ENCODE results near the gene ZSCAN10. TPM values are rescaled to one million over a fixed set of nuclear protein-coding genes. Genes with fewer than 3 reads are reported as not detected.
"Not testable (repeated sequence)": the region's sequence is repeated elsewhere in the genome, so short reads cannot be mapped to it uniquely, and the experiment has no call there.

ZSCAN10 gene
- total RNA-seq, 3 donors from 2014 or later, result 0.11 TPM; not detected in 1

DNA sequence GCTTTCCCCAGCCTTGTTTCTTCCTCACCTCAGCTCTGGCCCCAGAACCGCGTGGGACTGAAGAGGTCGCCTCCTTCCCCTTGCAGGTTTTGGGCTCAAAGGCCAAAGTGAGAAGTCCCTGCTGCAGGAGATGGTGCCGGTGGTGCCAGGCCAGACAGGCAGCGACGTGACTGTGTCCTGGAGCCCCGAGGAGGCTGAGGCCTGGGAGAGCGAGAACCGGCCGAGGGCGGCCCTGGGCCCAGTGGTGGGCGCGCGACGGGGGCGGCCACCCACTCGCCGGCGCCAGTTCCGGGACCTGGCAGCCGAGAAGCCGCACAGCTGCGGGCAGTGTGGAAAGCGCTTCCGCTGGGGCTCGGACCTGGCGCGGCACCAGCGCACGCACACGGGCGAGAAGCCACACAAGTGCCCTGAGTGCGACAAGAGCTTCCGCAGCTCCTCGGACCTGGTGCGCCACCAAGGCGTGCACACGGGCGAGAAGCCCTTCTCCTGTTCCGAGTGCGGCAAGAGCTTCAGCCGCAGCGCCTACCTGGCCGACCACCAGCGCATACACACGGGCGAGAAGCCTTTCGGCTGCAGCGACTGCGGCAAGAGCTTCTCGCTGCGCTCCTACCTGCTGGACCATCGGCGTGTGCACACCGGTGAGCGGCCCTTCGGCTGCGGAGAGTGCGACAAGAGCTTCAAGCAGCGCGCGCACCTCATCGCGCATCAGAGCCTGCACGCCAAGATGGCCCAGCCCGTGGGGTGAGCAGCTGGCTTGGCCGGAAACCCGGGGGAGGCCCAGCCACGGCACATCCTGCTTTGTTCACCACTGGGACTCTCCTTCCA, 41.7 kb upstream of the ZSCAN10 start:
- Mint-ChIP-seq H3K36me3 (ENCODE audit: insufficient read depth) (peaks cover 16% of the 10 kb centered on the region), H3K4me3 (no peak overlapping the region), H3K4me1 (ENCODE audit: low read depth) (peaks cover 5% of the 10 kb centered on the region), H3K27me3 (ENCODE audit: low read depth) (no peaks in the 10 kb centered on the region), H3K9me3 (no peaks in the 10 kb centered on the region)
- DNase-seq (no peak), ATAC-seq (no peak)

DNA sequence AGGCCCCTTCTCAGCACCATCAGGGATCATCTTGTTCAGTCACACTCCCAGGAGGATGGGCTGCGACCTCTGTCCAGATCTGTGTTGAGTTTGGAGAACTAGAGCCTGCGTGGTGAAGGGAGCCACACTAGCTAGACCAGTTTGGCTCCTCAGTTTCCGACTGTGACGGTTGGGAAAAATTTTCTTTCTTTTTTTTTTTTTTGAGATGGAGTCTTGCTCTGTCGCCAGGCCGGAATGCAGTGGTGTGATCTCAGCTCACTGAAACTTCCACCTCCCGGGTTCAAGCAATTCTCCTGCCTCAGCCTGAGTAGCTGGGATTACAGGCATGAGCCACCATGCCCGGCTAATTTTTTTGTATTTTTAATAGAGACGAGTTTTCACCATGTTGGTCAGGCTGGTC, 40.5 kb upstream of the ZSCAN10 start:
- ATAC-seq; H3K27me3 Mint-ChIP-seq (ENCODE audit: low read depth); H3K4me3 Mint-ChIP-seq; DNase-seq; H3K9me3 Mint-ChIP-seq; H3K4me1 Mint-ChIP-seq (ENCODE audit: low read depth): not testable (repeated sequence)
- peaks cover 16% of the 10 kb centered on the region for H3K36me3 Mint-ChIP-seq (ENCODE audit: insufficient read depth)

DNA sequence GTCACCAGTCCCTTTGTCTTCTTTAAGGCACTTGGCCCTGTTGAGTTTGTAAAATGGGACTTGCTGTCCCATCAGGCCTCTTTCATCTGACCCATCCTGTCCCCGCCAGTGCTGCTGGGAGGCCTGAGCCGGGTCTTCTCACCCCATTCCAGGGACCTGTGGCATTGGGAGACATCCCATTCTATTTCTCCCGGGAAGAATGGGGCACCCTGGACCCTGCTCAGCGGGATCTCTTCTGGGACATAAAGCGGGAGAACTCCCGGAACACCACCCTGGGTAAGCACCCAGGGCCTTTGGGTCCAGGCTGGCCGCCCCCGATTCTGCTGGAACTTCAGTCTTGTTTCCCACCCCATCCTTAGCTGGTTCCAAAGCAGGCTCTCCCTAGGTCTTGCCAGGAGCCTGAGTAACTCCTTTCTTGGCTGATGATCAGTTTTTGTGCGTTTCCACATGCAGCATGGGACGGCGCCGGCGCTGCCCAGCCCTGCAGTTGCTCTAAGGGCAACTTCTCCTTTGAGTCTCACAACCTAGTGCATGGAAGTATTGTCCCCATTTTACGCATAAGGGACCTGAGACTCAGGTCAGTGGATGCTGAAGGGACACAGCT, 39.8 kb upstream of the ZSCAN10 start:
- Mint-ChIP-seq H3K9me3 (no peaks in the 10 kb centered on the region), H3K4me1 (ENCODE audit: low read depth) (peaks cover 7% of the 10 kb centered on the region), H3K4me3 (no peak overlapping the region), H3K36me3 (ENCODE audit: insufficient read depth) (peaks cover 16% of the 10 kb centered on the region), H3K27me3 (ENCODE audit: low read depth) (no peaks in the 10 kb centered on the region)
- ATAC-seq (no peak), DNase-seq (no peak)

DNA sequence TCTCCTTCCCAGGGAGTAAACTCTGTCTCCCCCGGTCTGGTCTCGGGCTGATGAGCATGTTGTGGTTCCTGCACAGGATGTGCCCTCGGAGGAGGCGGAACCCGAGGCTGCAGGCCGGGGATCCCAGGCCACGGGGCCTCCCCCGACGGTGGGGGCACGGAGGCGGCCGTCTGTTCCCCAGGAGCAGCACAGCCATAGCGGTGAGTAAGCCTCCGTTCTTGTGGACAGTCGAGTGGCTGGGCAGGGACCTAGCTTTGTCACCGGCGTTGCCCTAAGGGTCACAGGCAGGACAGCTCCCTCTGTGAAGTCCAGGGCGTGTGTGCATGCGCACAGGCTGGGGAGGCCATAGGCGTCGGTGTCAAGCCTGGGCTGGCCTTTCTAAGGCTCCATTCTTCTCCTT, 39.2 kb upstream of the ZSCAN10 start:
- no peak for ATAC-seq
- no peak overlapping the region for H3K4me3 Mint-ChIP-seq
- H3K36me3 Mint-ChIP-seq (ENCODE audit: insufficient read depth), result peaks cover 16% of the 10 kb centered on the region
- H3K9me3 Mint-ChIP-seq, result no peaks in the 10 kb centered on the region
- peaks cover 10% of the 10 kb centered on the region for H3K4me1 Mint-ChIP-seq (ENCODE audit: low read depth)
- no peak for DNase-seq
- H3K27me3 Mint-ChIP-seq (ENCODE audit: low read depth), result no peaks in the 10 kb centered on the region

DNA sequence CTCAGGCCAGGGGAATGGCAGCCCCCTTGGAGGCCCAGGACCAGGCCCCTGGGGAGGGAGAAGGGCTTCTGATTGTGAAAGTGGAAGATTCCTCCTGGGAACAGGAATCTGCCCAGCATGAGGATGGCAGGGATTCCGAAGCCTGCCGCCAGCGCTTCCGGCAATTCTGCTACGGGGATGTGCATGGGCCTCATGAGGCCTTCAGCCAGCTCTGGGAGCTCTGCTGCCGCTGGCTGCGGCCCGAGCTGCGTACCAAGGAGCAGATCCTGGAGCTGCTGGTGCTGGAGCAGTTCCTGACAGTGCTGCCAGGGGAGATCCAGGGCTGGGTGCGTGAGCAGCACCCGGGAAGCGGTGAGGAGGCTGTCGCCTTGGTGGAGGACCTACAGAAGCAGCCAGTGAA, 38.2 kb upstream of the ZSCAN10 start:
- peaks cover 14% of the 10 kb centered on the region for H3K4me1 Mint-ChIP-seq (ENCODE audit: low read depth)
- no peaks in the 10 kb centered on the region for H3K27me3 Mint-ChIP-seq (ENCODE audit: low read depth)
- ATAC-seq (no peak), DNase-seq (no peak)
- no peak overlapping the region for H3K4me3 Mint-ChIP-seq
- peaks cover 16% of the 10 kb centered on the region for H3K36me3 Mint-ChIP-seq (ENCODE audit: insufficient read depth)
- H3K9me3 Mint-ChIP-seq, result no peaks in the 10 kb centered on the region

DNA sequence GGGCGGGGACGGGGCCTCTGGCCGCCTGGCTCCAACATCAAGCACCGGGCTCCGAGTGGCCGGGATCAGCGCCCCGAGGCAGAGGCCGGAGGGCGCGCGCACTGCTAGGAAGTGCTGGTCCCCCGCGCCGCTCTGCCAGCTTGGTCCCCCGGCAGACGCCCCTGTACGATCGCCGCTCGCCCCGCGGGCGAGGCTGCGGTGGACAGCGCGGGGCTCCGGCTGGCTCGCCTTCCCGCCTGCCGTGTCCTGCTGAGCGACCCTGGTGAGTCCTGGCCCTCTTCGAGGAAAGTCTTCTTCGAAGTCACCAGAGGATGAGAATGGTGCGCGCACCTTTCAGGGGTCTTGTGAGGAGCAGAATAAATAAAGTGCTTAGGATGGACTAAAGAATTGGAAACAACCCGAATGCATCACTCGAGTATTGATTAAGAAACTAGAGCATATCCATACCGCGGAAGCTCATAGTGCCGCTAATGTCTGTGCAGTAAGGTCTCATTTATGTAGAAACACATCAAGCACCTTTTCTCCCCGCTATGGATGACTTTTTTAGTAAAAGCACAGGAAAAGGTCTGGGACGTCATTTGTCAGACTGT, 36.1 kb upstream of the ZSCAN10 start:
- no peaks in the 10 kb centered on the region for H3K27me3 Mint-ChIP-seq (ENCODE audit: low read depth)
- ATAC-seq (peak in 1 of 2 donors; percentile 58), DNase-seq (no peak)
- peaks cover 11% of the 10 kb centered on the region for H3K36me3 Mint-ChIP-seq (ENCODE audit: insufficient read depth)
- H3K4me1 Mint-ChIP-seq (ENCODE audit: low read depth), result peaks cover 19% of the 10 kb centered on the region
- peak overlapping the region; percentile 99 for H3K4me3 Mint-ChIP-seq
- H3K9me3 Mint-ChIP-seq, result no peaks in the 10 kb centered on the region

DNA sequence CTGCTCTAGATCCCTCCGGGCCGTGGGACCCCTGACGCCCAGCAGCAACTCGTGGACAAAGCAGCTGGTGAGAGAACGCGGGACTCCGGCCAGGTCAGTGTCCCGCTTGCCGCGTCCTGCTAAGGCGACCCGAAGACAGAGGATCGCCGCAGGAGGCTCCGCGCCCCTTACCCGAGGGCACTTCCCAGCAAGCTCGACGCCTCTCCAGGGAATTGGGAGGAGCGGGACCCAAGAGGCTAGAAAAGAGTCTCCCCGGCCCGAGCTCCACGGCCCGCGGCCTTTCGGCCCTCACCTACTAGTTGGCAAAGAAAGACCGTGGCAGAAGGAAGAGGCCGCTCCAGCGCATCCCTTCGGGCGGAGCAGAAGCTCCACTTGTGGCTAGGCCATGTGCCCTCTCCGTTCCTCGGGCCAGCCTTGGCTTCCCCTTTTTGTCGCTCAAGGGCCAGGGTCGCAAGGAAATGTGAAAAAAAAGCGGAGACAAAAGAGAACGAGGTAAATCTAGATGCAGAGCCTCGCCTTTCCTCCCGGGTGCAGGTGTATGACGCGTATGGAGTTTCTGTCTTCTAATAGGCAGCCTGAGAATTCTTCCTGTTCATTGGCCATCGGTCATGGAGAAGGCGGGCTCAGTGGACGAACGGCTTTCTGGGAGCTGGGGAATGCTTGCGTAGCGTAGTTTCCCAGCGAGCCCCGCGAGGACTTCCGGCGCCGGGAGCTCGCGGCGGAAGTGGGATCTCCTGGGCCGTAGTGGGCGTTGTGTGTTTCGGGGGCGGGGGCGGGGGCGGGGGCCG, 35.4 kb upstream of the ZSCAN10 start, which contains the start of gene ZNF213:
TSS of gene ZNF213 (plus strand) at position 692 of the 788 bp plus-strand sequence. CDS start 2,252 bp downstream, outside the sequence.
- peak; percentile 98 to 99 for ATAC-seq
- Mint-ChIP-seq H3K4me1 (ENCODE audit: low read depth) (peaks cover 23% of the 10 kb centered on the region), H3K9me3 (no peaks in the 10 kb centered on the region), H3K27me3 (ENCODE audit: low read depth) (no peaks in the 10 kb centered on the region), H3K4me3 (peak within 1 kb of the TSS; percentile 99), H3K36me3 (ENCODE audit: insufficient read depth) (peaks cover 15% of the 10 kb centered on the region)
- peak; percentile 87 for DNase-seq

DNA sequence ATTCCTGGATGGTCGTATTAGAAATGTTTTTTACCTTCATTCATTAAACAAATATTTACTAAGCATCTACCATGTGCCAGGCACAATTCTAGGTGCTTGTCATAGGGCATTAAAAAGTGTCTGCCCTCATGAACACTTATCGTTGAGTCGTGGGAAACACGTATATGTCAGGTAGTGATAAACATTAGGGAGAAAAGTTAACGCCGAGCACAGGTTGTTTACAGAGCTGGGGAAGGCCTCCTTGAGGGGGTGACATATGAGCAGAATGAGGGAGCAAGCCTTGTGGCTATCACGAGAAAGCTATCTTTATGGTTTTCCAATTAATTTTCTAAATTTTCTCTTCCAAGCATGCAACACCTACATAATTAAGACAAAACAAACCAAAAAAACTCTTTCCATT, 34.8 kb upstream of the ZSCAN10 start:
- no peak for DNase-seq
- no peaks in the 10 kb centered on the region for H3K9me3 Mint-ChIP-seq
- peaks cover 30% of the 10 kb centered on the region for H3K4me1 Mint-ChIP-seq (ENCODE audit: low read depth)
- peaks cover 13% of the 10 kb centered on the region for H3K36me3 Mint-ChIP-seq (ENCODE audit: insufficient read depth)
- no peak for ATAC-seq
- H3K4me3 Mint-ChIP-seq, result peak overlapping the region; percentile 99
- no peaks in the 10 kb centered on the region for H3K27me3 Mint-ChIP-seq (ENCODE audit: low read depth)

DNA sequence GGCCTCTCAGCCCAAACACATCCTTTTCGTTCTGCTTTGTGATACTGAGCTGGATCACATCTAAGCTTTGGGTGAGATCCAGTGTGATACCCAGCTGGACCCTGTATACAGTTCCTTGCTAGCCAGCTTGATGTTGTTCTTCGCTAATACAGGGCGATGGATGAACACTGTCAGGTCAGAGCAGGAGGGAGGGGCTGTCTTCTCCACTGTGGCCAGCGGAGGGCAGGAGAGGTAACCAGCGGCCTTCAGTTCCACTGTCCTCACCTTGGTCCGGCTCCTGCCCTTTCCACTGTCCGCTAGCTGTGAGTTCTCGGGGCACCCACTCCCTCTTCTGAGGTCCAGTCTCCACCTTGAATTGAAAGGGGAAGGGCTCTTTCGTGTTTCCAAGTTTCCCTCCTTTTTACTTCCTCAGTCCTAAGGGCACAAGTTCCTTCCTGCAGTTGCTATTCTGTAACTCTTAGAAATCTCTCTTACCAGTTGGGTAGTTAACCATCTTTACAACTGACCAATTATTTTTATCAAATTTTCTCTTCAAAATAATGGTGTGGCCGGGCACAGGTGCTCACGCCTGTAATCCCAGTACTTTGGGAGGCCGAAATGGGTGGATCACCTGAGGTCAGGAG, 32.8 kb upstream of the ZSCAN10 start:
- H3K4me1 Mint-ChIP-seq (ENCODE audit: low read depth), result peaks cover 42% of the 10 kb centered on the region
- H3K36me3 Mint-ChIP-seq (ENCODE audit: insufficient read depth), result peaks cover 8% of the 10 kb centered on the region
- H3K4me3 Mint-ChIP-seq, result no peak overlapping the region
- H3K27me3 Mint-ChIP-seq (ENCODE audit: low read depth), result no peaks in the 10 kb centered on the region
- H3K9me3 Mint-ChIP-seq, result no peaks in the 10 kb centered on the region
- ATAC-seq (no peak), DNase-seq (peak; percentile 25)

DNA sequence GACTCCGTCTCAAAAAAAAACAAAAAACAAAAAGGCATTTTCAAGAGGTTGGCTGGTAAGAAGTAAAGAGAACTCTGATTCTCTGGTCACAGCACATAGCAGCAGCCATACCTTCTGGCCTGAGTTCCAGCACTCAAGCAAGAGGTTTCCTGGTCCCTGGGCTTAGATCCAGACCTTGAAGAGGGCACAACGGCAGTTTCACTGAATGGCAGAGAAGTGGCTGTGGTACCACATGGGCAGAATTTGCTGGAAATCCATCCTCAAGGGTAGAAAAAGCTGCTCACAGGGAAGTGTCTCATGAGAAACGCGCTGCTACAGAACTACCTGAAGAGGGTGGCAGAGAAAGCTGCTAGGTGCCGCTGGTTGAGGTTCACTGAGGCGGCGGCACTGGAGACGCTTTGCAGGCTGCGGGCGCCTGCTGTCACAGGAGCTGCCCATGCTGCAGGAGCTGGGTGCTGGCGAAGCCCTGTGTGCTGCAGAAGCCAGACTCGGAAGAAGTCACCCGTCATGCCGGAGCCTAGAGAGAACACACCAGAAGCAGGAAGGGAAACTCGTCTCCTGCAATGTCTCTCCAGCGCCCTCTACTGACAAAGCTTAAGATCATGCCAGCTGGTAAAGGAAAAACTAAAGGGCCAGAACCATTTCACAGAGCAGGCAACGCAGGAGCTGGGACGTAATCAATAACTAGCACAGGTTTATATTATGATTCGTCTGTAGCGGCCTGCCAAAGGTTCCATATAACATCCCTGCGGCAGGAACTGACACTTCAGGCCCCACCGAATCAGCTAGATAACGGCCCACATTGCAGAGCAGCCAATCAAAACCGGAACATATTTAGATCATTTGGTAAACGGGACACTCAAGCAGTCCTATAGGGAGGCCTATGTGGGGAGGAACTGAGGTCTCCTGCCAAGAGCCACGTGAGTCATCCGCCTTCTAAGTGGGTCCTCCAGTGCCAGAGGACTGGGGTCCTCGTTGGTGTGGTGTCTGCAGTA, 30.3 kb upstream of the ZSCAN10 start:
- H3K9me3 Mint-ChIP-seq, result no peaks in the 10 kb centered on the region
- DNase-seq (peak; percentile 70), ATAC-seq (peak; percentile 69 to 70)
- H3K4me1 Mint-ChIP-seq (ENCODE audit: low read depth), result peaks cover 54% of the 10 kb centered on the region
- no peaks in the 10 kb centered on the region for H3K27me3 Mint-ChIP-seq (ENCODE audit: low read depth)
- peak overlapping the region; percentile 90 for H3K4me3 Mint-ChIP-seq
- peaks cover 8% of the 10 kb centered on the region for H3K36me3 Mint-ChIP-seq (ENCODE audit: insufficient read depth)

DNA sequence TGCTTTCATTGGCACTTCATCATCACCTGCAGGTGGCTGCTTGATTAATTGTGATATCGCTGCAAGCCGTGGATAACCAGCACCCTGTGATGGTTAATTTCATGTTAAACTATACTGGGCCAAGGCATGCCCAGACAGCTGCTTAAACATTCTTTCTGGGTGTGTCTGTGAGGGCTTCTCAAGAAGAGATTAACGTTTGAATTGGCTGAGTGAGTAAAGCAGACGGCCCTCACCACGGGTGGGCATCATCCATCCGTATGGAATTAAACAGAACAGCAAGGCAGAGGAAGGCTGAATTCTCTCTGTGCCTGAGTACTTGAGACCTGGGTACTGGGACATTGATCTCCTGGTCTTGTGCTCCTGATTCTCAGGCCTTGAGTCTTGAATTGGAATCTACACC, 28.7 kb upstream of the ZSCAN10 start:
- H3K4me3 Mint-ChIP-seq, result no peak overlapping the region
- DNase-seq (no peak), ATAC-seq (no peak)
- peaks cover 5% of the 10 kb centered on the region for H3K36me3 Mint-ChIP-seq (ENCODE audit: insufficient read depth)
- H3K4me1 Mint-ChIP-seq (ENCODE audit: low read depth), result peaks cover 52% of the 10 kb centered on the region
- H3K9me3 Mint-ChIP-seq, result no peaks in the 10 kb centered on the region
- no peaks in the 10 kb centered on the region for H3K27me3 Mint-ChIP-seq (ENCODE audit: low read depth)

DNA sequence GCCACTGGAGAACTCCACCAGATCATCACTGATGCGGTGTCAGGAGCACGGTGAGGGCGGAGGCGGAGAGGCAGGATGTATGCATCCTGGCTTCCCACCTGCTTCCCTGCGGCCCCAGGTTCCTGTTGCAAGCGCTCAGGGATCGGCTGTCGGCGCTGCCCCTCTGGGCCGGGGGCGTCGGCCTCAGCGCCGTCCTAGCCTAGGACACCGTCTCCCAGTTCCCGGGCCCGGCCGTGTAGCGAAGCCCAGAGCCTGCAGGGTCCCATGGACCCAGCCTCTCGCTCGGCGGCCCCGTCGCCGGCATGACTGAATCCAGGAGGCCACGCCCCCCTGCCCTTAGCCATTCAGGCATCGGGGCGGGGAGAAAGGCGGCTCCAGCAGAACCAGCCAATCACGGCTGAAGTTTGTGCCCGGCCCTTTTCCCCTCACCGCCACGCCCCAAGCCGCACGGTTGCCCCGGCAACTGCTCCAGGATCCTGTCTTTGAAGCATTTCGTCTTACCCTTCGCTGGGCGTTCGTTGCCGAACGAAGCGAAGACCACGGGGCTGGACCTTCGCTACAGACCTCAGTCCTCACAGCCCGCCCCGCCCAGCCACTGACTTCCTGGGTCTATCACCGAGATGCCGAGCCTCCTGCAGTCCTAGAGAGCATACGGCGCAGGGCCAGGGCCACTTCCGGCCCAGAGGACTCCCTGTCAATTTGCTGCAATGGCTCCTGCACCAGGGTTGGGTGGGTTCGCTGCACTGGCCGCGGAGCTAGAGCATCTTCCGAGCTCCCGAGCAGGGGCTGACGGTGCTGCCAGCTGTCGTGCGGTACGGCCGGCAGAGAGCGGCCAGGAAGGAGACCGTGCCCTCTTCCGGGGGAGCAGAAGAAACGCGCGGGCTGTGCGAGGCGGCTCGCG, 25.1 kb upstream of the ZSCAN10 start:
- no peaks in the 10 kb centered on the region for H3K9me3 Mint-ChIP-seq
- no peaks in the 10 kb centered on the region for H3K36me3 Mint-ChIP-seq (ENCODE audit: insufficient read depth)
- DNase-seq, result peak; percentile 95
- peak overlapping the region; percentile 95 for H3K4me3 Mint-ChIP-seq
- no peaks in the 10 kb centered on the region for H3K27me3 Mint-ChIP-seq (ENCODE audit: low read depth)
- H3K4me1 Mint-ChIP-seq (ENCODE audit: low read depth), result peaks cover 40% of the 10 kb centered on the region
- peak; percentile 91 to 93 for ATAC-seq

All from activated T-cell treated with anti-CD3 and anti-CD28 coated beads, Interleukin-2, amount 50 U/mL, for 4 hours (primary cell).